Tibial artery (tissue), 4 donors: ENCODE results near the gene MSMP.

ENCODE experiments used
- DNase-seq, 2 donors: peaks; one replicate each; pipeline ENCODE4 v3.0.0-alpha.2; 2019
- H3K27ac ChIP-seq, 2 donors: fragments of 200-600 bp; sonication (generic) in 1 of 2; 1 replicate in 1 of 2; 2 replicates in 1 of 2; pipeline ENCODE4 v1.5.1; 2018 to 2019; ENCODE audit warnings: mild to moderate bottlenecking in 1 of 2
- H3K27me3 ChIP-seq, 2 donors: fragments of 200-600 bp; sonication (generic) in 1 of 2; one replicate each; pipeline versions ENCODE4 v1.5.1 to v1.6.0; 2016 to 2019
- H3K36me3 ChIP-seq, 3 donors: fragments of 200-600 bp; sonication (generic) in 2 of 3; one replicate each; pipeline ENCODE4 v1.5.1; 2016 to 2019; ENCODE audit warnings: mild to moderate bottlenecking in 2 of 3
- H3K4me1 ChIP-seq, 4 donors: fragments of 200-600 bp; sonication (generic) in 2 of 4; 1 replicate in 3 of 4; 2 replicates in 1 of 4; pipeline ENCODE4 v1.5.1; 2016 to 2019
- H3K4me3 ChIP-seq, 2 donors: fragments of 200-600 bp; sonication (generic) in 1 of 2; 1 replicate in 1 of 2; 2 replicates in 1 of 2; pipeline ENCODE4 v1.5.1; 2018 to 2019; ENCODE audit warnings: mild to moderate bottlenecking in 2 of 2
- H3K9me3 ChIP-seq, 3 donors: fragments of 200-600 bp; sonication (generic) in 1 of 3; one replicate each; pipeline ENCODE4 v1.5.1; 2016 to 2019
- intact Hi-C: fragments of 100-400 bp; cut with DNase I; formaldehyde crosslinking; loops from one replicate; pipeline ENCODE4 v1.15.0; 2023; ENCODE audit warnings: low total_unique reads
- TF ChIP-seq, protein P1 (sequence below), 2 experiments: fragments of 200-600 bp in 1 of 2; fragments of 450-650 bp in 1 of 2; IDR thresholded peaks; one replicate each; pipeline ENCODE4 v1.5.1; 2017 to 2019; ENCODE audit warnings: antibody characterized with exemption in 2 of 2, mild to moderate bottlenecking in 1 of 2, moderate library complexity in 1 of 2

The MSMP gene

DNA sequence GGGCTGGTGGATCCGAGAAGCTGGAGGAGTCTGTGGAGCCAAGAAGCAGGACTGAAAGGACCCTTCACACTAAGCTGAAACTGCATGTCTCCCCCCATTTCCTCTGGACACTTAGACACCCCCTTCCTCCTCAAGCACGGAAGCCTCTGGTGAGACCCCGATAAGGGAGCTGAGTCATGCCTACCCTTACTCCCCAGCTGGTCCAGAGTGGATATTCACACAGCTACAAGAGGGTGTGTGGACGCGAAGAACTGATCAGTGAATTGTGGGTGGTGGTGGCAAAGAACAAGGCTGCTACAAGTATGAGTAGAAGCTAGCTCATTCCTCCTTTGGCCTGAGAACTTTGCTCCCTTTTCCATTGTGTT, 26.4 kb downstream of the MSMP start:
- TF ChIP-seq, protein P1, sequence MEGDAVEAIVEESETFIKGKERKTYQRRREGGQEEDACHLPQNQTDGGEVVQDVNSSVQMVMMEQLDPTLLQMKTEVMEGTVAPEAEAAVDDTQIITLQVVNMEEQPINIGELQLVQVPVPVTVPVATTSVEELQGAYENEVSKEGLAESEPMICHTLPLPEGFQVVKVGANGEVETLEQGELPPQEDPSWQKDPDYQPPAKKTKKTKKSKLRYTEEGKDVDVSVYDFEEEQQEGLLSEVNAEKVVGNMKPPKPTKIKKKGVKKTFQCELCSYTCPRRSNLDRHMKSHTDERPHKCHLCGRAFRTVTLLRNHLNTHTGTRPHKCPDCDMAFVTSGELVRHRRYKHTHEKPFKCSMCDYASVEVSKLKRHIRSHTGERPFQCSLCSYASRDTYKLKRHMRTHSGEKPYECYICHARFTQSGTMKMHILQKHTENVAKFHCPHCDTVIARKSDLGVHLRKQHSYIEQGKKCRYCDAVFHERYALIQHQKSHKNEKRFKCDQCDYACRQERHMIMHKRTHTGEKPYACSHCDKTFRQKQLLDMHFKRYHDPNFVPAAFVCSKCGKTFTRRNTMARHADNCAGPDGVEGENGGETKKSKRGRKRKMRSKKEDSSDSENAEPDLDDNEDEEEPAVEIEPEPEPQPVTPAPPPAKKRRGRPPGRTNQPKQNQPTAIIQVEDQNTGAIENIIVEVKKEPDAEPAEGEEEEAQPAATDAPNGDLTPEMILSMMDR (IDR thresholded peaks at IDR 0.05), result no peak
- Histone ChIP-seq H3K27ac (peak overlapping the region; percentile 92 to 99), H3K27me3 (no peaks in the 10 kb centered on the region), H3K9me3 (no peaks in the 10 kb centered on the region), H3K36me3 (peaks cover 29 to 40% (median 31%) of the 10 kb centered on the region in 3 donors), H3K4me3 (peak overlapping the region; percentile 65 to 93), H3K4me1 (peaks cover 0 to 60% (median 50%) of the 10 kb centered on the region in 4 donors)
- DNase-seq, result no peak
- intact Hi-C loops, result loop anchor here (1.0 to 5.0 kb wide), 2 partner anchors 35 to 69 kb away; partner anchors contain the start of genes CCDC107 and RMRP

DNA sequence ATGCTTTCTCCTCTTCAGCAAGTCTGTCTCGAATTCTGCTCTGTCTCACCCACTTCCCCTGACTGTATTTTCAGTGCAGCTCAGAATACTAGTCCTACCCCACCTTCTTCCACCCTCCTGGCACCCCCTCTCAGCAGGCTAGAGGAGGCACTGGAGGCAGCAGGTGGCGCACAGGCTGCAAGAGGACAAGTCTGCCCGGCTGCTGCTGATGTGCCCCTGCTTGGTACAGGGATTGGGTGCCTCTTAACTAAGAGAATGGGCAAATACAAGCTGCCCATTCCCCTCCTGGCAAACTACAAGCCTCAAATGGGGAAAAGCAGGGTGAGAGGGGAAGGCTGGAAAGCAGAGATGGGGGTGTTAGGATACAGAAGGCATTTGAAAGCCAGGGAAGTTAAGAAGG, 27.1 kb downstream of the MSMP start:
- H3K36me3 ChIP-seq, result peaks cover 37 to 47% (median 38%) of the 10 kb centered on the region in 3 donors
- DNase-seq, result peak; percentile 59 to 92
- intact Hi-C loops, result loop anchor here (5.0 kb wide), 1 partner anchor 35 kb away; no protein-coding TSS in a partner anchor

DNA sequence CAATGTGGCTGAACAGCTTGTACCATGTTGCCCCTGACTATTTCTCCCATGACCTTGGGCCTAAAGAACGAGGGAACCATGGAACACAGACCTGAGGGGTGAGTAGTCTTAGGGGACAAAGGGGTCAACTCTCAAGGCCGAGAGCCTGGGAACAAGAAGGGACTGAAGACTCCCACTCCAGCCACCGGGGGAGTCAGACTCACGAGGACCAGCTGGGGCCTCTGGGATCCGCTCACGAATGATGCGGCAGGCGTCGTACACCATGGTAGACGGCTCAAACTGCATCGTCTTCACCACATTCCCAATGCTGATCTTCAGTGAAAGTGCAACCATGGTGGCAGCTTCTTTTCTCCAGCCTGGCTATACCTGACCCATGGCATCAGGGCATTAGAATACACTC, 28.7 kb downstream of the MSMP start:
- Histone ChIP-seq H3K9me3 (no peaks in the 10 kb centered on the region), H3K27ac (peak overlapping the region; percentile 92 to 99), H3K4me1 (peaks cover 0 to 51% (median 43%) of the 10 kb centered on the region in 4 donors), H3K36me3 (peaks cover 52 to 63% (median 54%) of the 10 kb centered on the region in 3 donors), H3K27me3 (no peaks in the 10 kb centered on the region), H3K4me3 (no peak overlapping the region)
- TF ChIP-seq, protein P1 (IDR thresholded peaks at IDR 0.05), result no peak
- intact Hi-C loops, result loop anchor here (5.0 kb wide), 1 partner anchor 33 kb away; no protein-coding TSS in a partner anchor
- DNase-seq, result peak in 1 of 2 donors; percentile 61

More for the DNA sequence above, 27.1 kb downstream of the MSMP start:
- no peaks in the 10 kb centered on the region for H3K9me3 ChIP-seq
- TF ChIP-seq, protein P1 (IDR thresholded peaks at IDR 0.05), result peak in 1 of 2 experiments; percentile 31
- H3K27ac ChIP-seq, result peak overlapping the region; percentile 92 to 99
- H3K27me3 ChIP-seq, result no peaks in the 10 kb centered on the region
- H3K4me1 ChIP-seq, result peaks cover 0 to 60% (median 50%) of the 10 kb centered on the region in 4 donors
- H3K4me3 ChIP-seq, result peak overlapping the region; percentile 65 to 93

DNA sequence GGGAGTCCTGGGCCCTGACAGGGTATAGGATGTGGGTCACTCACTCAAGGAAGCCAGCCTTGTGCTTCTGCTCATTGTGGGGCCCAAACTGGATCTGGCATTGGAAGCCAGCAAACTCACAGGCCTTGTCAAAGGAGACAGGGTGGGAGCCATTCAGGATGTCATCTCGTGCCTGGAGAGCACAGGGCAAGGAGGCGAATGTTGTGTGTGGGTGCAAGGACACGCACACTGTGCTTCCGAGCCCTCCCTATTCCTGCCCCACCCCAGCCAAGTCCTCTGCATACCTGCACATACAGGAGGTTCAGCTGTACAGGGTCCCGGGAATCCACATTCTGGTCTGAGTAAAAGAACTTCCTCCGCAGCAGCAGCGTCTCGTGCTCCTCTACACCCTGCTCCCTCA, 30.2 kb downstream of the MSMP start:
- H3K4me3 ChIP-seq, result no peak overlapping the region
- peaks cover 0 to 38% (median 29%) of the 10 kb centered on the region in 4 donors for H3K4me1 ChIP-seq
- DNase-seq, result peak in 1 of 2 donors; percentile 56
- peak overlapping the region; percentile 50 to 99 for H3K27ac ChIP-seq
- no peaks in the 10 kb centered on the region for H3K27me3 ChIP-seq
- intact Hi-C loops, result no loop called here
- H3K36me3 ChIP-seq, result peaks cover 67 to 77% (median 68%) of the 10 kb centered on the region in 3 donors
- H3K9me3 ChIP-seq, result no peaks in the 10 kb centered on the region
- TF ChIP-seq, protein P1 (IDR thresholded peaks at IDR 0.05), result no peak

DNA sequence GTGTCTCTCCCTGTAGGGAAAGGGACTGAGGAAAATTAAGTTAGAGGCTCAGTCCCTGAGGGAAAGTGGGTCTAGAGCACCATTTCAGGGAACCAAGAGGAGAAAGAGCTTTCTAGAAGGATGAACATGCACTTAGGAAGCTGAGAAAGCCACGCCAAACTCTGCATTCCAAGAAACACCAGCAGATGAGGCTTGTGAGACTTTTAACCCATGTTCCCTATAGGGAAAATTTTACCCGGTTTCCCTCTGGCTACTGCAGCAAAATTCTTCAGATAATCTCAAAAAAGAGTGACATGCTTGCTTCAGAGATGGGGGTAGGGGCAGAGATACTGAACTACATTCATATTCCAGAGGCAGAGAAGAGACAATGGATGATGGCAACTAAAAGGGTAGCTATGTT, 30.6 kb downstream of the MSMP start:
- Histone ChIP-seq H3K27ac (peak overlapping the region; percentile 50 to 99), H3K27me3 (no peaks in the 10 kb centered on the region), H3K36me3 (peaks cover 72 to 82% (median 73%) of the 10 kb centered on the region in 3 donors), H3K4me3 (no peak overlapping the region), H3K9me3 (no peaks in the 10 kb centered on the region), H3K4me1 (peaks cover 0 to 33% (median 24%) of the 10 kb centered on the region in 4 donors)
- TF ChIP-seq, protein P1 (IDR thresholded peaks at IDR 0.05), result no peak
- no peak for DNase-seq
- intact Hi-C loops, result no loop called here
